Stimulated activated CD4-positive, alpha-beta T cell treated with anti-CD3 and anti-CD28 coated beads, TNF-alpha, amount 100 ng/mL, for 1 hour (primary cell): ENCODE data around the gene P2RX5.

ENCODE experiments used
- DNase-seq, 3 donors: peaks; one replicate each; pipeline ENCODE4 v3.0.0-alpha.2; 2020; ENCODE audit warnings: low read depth in 3 of 3, low spot score in 1 of 3

Gene P2RX5

DNA sequence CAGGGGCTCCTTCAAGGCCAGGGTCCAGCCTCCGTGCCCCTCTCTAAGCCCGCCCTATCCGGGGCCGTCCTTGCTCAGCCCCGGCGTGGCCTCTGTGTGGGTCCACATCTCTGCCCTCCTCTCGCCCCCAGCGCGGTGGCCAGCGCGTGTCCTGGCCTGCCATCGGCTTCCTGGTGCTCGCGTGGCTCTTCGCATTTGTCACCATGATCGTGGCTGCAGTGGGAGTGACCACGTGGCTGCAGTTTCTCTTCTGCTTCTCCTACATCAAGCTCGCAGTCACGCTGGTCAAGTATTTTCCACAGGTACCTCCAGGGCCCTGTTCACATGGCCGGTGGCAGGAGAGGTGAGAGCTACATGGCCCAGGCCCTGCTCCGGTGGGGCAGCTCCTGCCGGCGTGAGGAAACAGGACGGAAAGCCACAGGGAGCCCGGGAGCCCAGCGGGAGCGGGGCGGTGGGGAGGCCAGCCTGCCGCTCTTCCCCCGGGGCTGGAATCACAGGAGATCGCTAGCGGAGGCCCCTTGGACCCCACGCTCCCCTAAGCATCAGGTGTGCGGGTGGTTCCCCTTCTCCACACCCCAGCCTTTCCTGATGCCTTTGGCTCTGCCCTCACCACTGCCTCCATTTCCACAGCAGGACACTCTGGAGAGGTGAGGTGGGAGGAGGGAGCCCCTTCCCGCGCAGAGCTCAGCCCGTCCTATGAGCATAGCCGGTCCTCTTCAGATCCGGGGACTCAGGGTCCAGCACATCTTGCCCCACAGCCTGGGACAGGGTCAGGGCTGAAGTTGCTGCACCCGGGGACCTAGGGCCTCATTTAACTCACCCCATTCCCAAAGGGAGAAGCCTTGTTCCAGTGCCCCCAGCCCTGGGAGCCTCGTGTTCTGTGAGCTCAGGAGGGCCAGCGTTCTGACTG is 37.8 kb downstream of the P2RX5 start:
- DNase-seq = no peak

DNA sequence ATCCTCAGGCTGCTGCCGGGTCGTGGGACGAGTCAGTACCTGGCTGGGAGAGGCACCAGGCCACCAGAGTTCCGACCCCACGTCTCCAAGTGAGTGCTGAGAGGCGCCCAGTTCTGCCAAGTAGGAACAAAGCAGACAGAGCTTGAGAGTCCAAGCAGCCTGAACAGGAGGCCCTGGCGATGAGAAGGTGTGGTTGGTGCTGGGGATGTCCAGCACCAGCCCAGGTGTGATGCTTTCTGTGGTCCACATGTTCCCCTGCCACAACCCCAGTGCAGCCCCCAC is 38.4 kb downstream of the P2RX5 start:
- DNase-seq = no peak

DNA sequence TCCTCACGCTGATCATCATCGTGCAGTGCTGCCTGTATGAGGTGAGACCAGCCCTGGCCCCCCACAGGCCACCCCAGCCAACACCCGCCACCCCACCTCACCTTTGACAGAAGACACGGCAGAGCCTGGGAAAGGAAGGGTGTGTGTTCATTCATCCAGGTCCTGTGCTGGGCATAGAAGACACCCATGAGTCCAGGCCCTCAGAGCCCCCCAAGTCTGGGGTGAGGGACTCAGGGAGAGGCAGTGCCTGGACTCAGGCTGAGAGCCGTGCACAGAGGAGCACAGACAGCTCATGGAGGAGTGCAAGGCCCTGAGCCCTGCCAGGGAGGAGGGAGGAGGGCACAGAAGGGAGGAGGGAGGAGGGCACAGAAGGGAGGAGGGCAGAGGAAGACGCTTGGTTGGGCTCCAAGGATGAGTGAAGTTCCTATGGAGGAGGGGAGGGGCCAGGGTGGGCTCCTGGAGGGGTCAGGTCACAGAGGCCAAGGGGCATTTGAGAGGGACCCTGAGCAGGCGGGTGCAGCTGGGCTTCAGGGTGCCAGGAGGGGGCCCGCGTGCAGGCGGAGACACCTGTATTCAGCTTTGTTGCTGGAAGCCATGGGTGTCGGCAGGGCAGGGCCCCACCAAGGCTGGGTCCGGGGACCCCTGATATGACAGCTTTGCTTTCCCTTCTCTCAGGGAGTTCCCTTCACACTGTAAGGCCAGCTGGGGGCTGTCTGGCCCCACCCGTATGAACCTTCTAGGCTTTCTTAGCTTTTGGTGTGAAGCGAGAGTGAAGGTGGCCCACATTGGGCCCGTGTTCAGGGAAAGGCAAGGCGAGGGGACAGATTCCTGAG is 39.0 kb downstream of the P2RX5 start:
- DNase-seq = no peak

DNA sequence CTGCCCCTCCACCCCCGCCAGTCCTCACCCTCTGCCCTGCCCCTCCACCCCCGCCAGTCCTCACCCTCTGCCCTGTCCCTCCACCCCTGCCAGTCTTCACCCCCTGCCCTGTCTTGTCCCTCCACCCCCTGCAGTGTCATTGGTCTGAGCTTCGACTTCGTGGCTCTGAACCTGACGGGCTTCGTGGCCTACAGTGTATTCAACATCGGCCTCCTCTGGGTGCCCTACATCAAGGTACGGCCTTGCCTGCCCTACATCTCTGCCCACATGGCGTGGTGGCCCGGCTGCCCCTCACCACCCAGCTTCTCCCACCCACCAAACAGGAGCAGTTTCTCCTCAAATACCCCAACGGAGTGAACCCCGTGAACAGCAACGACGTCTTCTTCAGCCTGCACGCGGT is 39.6 kb downstream of the P2RX5 start:
- DNase-seq = no peak

DNA sequence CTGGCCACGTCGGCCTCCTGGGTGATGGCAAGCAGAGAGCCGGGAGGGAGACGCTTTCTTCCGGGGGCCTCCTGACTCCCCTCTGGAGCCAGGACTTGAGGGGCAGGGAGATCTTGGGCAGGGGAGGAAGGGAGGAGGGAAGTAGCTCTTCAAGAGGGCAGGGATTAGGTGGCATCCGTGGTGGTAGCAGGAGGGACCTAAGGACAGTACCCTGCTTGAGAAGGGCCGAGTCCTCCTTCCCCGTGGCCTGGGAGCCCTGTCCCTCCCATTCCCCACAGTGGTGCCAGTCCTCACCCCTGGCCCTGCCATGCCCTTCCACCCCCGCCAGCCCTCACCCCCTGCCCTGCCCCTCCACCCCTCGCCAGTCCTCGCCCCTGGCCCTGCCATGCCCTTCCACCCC is 40.2 kb downstream of the P2RX5 start:
- DNase-seq = no peak

DNA sequence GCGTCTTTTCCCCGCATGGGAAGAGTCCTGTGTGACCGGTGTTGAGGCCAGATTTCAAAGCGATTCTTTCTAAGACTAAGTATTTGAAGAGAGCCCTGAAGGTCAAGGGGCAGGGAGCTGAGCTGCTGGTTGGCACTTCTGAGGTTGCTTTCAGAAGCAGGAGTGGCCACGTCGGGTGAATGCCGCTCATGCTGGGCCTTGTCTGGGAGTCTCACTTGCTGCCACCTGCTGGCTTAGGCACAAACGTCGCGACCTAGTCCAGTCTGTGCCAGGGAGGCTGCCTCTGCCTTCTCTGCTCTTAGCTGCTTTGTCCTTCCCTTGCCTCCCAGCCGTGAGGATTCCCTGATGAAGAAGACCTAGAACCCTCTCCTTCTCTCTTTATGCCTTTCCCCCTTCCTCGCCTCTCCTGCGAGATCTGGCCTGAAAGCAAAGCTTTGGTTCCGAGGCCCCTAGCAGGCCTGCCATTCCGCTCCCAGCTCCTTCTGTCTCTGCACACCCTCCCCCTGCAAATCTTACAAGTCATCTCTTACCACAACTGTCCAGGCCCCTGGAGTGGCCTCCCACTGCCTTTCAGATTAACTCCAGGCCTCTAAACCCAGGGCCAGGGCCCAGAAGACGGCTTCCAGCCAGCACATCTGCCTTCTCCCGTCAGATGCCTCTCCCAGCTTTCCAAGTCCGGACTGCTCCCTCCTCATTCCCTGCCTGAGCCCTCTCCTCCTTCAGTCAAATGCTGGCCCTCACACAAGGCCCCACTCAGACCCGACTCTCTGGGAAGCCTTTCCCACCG is 48.0 kb downstream of the P2RX5 start:
- peak in 1 of 3 donors; percentile 21 for DNase-seq

DNA sequence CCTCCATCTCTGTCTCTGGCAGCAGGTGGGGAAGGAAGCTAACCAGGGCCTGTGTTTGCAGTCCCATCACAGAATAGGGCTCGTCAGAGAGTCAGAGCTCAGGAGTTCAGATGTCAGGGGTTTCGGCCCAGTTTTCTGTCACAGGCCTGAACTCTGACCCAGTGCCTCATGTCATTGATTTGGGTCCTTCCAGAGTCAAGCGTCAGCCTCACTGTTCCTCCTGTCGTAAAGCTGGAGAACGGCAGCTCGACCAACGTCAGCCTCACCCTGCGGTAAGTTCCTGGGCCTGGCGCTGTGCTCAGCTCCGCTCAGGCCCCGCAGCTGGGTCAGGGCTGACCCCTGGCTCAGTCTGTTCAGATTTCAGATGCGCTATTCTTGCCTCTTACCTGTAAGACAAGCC is 48.7 kb downstream of the P2RX5 start:
- DNase-seq = no peak

DNA sequence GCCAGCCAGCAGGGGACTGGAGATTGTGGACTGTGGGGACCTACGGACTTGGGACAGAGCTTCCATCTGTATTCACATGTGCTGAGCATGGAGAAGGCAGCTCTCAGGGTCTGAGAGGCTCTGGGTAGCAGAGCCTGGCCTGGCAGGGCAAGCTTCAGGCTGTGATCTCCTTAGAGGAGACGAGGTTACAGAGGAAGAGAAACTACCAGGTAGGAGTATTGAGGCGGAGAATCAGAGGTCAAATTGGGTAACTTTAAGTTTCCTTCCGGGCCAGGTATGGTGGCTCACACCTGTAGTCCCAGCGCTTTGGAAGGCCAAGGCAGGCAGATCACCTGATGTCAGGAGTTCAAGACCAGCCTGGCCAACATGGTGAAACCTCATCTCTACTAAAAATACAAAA is 50.6 kb downstream of the P2RX5 start:
- no peak for DNase-seq

DNA sequence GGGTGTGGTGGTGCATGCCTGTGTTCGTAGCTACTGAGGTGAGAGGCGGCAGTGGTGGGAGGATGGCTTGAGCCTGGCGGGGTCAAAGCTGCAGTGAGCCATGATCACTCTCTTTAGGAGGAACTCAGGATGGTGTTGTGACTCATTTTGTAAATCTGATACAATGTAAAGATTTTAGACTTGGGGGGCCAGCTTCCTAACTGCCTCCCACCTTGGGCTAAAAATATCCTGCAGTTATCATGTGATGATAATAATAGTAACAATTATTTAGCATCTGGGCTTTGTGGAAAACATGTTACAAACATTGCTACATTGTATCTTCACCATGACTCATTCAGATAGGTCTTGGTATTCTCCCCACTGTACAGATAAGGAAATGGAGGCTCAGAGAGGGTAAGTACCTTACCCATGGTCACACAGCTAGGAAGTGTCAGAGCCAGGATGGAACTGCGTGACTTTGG is 52.0 kb downstream of the P2RX5 start:
- DNase-seq = no peak

DNA sequence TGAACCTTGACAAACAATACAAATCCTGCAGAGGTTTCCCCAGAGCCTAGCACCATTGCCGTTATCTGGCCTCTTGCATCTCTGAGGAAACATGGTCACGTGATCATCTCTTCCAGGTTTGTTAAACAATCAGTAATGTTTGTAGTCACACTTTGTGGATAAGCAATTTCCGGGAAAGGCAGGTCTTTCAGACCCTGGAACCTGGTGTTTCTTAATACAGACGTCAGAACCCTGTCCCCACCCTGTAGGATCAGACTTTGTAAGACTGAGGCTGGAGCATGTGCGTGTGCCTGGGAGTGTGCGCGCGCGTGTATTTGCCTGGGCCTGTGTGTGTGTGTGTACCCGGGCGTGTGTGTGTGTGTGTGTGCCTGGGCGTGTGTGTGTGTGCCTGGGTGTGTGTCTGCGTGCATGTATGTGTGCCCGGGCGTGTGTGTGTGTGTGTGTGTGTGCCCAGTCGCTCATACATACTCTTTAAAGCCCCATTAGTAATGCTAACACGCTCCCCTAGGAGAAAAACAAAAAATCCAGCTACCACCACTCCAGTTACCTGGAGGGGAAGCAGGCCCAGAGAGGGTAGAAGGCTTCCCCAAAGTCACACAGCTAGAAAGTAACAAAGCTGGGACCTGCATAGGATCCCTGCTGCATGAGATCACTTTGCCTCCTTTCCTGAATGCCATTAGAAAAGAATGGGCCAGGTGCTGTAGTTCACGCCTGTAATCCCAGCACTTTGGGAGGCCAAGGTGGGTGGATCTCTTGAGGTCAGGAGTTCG is 54.1 kb downstream of the P2RX5 start:
- no peak for DNase-seq

DNA sequence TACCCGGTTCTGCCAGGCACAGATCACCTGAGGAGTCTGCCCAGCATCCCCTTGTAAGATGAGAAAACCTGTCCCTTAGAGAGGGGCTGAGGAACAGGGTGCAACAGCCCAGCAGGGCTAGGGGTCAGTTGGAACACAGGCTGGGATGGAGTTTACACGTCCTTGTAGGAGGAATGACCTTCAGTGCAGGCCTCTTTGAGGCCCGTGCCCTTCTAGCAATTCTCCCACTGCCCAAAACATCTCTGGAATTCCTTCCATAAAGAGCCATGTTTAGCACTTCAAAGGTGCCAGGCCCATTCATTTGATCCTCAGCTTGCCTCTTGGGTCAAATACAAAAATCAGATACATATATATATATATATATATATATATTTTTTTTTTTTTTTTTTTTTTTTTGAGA is 54.9 kb downstream of the P2RX5 start:
- DNase-seq = no peak

DNA sequence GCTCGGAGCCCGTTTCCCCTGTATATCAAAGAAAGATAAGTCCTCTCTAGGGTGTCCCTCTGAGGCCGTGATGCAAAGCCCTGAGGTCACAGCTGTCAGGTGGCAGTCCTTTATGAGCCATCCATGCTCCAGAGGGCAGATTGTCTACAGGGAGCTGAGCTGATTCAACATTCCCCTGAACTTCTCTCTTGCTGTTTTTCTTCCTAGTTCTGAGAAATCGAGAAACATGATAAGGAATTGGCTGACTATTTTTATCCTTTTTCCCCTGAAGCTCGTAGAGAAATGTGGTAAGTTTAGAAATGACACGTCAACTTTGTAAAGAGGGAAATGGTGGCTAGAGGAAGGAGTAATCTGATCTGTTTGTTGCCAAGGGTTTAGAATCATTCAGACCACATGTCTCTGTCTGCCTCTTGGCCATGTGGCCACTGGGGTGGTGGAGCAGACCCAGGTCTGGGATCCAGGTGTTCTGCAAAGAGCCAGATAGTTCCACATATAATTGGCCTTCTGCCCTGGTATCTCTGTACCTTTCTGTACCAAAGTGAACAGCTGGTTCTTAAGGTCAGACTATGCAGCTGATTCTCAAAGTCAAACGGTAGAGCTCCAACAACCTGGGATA is 55.9 kb downstream of the P2RX5 start:
- no peak for DNase-seq

DNA sequence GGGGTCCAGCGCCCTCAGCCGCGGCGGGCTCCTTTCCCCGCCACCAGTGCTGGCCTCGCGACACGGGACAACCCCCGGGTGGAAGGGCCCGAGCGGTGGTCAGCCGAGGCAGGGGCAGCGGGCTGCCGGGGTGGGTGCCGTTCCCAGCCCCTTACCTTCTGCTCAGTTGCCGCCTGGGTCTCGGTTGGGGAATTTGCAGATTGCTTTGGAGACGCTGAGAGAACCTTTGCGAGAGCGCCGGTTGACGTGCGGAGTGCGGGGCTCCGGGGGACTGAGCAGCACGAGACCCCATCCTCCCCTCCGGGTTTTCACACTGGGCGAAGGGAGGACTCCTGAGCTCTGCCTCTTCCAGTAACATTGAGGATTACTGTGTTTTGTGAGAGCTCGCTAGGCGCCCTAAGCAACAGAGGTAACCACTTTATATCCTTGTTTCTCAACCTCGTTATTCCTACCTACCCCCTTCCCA is 59.0 kb downstream of the P2RX5 start:
- peak in 1 of 3 donors; percentile 4 for DNase-seq

DNA sequence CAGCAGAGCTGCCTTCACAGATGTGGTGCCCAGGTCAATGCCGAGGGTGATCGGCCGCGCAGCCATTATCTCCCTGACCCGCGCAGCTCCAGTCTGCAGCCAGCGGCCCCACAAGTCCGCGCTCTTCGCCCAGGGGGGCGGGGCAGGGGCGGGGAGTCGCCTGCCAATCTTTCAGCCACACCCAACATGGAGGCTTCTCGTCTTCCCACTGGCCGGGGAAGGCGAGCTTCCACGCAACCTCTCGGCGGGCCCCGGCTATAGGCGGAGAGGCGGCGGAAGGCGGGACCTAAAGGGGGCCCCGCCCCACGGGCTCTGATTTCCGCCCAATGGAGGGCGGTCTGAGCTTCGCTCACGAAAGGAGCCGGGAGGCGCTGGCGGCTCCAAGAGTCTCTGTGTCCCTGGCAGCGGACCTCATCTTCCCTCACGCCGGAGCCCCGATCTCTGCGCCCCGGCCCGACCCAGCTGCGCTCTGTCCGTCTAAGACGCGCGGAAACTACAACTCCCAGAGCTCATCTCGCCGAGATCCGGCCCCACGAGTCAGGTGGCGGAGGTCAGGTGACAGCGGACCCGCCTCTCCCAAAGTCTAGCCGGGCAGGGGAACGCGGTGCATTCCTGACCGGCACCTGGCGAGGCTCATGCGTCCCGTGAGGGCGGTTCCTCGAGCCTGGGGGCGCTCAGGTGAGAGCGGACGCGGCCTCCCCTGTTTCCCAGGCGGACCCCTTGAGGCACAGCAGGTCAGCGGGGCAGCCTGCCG is 59.6 kb downstream of the P2RX5 start, which contains the start of the genes CTNS and SHPK:
TSS of gene CTNS (plus strand) at position 607 of the 754 bp plus-strand sequence. CDS start 3,447 bp downstream, outside the sequence.
TSS of gene SHPK (minus strand) at position 97 of the 754 bp plus-strand sequence. CDS start at position 66, 31 bp downstream.
- DNase-seq = peak; percentile 83 to 92 (median 87)

DNA sequence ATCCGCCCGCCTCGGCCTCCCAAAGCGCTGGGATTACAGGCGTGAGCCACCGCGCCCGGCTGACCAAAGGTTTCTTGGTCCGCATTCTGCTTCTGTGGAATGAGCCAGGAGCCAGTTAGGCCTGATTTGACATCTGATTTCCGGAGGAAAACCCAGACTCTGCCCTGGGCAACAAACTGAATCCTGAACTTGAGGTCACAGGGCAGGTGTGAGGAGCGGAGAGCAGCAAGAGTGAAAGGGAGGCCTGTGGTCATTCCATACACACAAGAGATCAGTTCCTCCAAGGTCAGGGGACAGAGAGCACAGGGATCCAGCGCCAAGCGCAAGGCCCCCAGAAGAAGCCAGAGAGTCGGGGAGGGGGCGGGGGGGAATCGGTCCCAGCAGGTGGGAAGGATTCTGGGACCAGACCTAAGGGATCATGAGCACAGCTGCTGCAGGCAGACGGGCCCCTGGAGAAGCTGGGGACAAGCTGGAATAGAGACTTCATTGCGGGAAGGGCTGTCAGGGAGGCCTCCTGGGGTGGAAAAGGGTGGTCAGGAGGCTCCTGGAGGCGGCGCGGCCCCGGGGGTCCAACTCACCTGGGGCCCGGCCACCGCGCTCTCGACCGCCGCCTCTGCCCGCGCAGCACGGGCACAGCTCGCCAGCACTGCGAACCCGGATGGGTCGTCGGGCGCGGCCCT is 60.3 kb downstream of the P2RX5 start:
- no peak for DNase-seq

DNA sequence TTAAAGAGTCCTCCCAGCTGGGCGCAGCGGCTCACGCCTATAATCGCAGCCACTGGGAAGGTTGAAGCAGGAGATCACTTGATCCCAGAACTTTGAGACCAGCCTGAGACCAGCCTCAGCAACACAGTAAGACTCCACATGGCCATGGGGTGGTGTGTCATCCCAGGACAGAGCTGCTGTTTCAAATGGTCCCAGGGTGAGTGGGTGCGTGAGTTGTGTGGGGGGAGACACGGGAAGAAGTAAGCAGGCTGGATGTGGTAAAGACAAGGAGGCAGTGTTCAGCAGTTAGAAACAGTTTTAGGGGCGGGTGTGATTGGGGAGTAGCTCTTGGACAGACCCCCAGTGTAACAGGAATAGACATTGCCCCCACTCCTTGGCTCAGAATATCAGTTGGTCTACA is 63.7 kb downstream of the P2RX5 start:
- no peak for DNase-seq

DNA sequence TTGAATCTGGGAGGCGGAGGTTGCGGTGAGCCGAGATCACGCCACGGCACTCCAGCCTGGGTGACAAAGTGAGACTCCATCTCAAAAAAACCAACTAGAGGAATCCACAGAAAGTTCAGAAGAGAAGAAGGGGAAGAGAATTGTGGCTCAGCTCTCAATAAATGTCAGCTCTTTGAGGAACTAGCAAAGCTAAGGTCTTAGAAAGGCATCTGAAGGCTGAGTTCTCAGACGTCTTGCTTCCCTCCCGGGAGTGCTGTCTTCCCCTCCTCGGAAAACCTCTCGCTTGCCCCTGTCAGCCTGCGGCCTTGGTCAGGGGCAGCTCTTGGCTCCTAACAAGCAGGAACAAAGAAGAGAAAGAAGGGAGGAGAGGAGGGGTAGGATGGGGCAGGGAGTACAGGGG is 65.2 kb downstream of the P2RX5 start:
- no peak for DNase-seq

DNA sequence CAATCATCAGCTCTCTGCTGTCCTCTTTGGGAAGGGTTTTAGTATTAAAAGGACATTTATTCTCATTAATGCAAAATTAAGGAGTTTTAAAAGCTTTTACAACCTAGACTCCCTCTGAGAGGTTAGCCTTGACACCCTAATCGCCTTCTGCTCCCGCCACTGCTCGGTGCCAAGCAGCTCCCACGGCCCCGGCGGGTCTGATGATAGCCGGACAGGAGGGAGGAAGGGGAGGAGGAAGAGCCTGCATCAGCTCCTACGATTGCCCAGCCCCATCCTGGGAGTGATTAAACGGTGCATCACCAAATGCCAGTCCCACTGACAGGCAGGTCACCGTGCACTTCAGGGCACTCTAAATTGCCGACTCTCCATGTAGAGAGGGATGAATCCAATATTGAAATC is 68.2 kb downstream of the P2RX5 start:
- DNase-seq = no peak
